Stimulated activated CD4-positive, alpha-beta T cell treated with anti-CD3 and anti-CD28 coated beads, TNF-alpha, amount 100 ng/mL, for 4 hours (primary cell): Measurements from ENCODE around the gene F8.
"Not testable (repeated sequence)": the region's sequence is repeated elsewhere in the genome, so short reads cannot be mapped to it uniquely, and the experiment has no call there.

Experiments
- DNase-seq, 3 experiments: peaks; one replicate each; pipeline ENCODE4 v3.0.0-alpha.2; 2020; ENCODE audit warnings: low read depth in 3 of 3

Gene F8

DNA sequence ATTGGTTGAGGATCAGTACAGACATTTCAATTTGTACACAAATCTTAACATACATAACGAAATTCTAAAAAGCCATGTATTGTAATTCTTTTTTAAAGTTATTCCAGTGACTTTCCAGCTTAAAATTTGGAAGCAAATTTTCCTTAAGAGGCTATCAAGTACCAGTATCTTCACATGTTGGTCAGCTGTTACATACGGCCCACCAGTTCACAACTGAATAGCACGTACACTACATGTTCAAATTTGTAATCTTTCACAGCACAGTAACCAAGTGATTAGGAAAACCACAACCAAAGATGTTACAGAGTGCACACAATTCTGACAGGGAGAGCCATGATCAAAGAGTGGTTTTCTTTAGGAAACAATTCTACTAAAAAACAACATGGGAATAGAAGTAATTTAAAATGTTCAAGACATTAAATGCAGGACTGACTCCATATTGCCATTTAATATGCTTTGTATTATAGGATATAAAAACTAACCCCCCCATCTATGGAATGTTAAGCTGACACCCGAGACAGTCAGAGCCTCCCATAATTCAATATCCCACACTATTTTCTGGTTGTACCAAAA is 206.1 kb downstream of the F8 start:
- DNase-seq: not testable (repeated sequence)

DNA sequence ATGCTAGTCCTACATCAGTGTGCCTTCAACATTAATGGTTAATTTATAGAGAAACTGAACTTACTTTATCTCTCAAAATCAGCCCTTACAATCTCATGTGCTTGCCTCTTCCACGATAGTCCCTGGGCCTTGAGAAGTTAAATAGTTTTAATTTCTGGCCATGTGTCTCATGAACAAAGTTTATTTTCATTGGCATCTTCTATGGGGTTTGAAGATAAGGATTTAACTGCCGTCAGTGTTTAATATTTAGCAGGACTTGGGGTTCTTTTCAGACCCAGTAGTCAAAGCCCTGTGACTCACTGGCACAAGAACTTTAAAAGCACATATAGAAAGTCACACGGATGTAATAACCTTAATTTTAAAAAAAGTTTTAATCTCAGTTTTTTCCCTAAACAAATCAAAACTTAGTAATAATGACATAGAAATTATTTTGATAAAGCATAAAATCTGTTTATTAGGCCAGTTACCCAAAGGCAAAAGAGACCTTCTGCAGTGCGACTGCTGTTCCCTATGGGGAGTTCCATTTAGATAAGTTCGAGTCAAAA is 207.2 kb downstream of the F8 start:
- no peak for DNase-seq

DNA sequence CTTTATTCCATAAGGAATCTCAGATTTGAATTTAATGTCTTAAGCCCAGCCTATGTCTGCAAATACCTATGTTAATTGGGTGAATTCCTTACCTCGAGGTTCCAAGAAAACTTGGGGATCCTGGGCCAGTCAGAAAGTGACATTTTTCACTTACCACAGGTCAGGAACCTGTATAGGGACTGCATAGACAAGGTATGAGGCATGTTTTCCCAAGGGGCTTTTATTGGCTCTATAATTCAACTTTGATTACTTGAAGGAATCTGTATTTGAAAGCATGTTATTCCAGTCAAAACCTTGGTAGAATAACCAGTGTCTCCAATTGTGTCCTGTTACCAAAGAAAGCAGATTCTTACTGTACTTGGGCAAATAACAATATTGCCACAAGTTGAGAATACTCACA is 208.7 kb downstream of the F8 start:
- DNase-seq: no peak

DNA sequence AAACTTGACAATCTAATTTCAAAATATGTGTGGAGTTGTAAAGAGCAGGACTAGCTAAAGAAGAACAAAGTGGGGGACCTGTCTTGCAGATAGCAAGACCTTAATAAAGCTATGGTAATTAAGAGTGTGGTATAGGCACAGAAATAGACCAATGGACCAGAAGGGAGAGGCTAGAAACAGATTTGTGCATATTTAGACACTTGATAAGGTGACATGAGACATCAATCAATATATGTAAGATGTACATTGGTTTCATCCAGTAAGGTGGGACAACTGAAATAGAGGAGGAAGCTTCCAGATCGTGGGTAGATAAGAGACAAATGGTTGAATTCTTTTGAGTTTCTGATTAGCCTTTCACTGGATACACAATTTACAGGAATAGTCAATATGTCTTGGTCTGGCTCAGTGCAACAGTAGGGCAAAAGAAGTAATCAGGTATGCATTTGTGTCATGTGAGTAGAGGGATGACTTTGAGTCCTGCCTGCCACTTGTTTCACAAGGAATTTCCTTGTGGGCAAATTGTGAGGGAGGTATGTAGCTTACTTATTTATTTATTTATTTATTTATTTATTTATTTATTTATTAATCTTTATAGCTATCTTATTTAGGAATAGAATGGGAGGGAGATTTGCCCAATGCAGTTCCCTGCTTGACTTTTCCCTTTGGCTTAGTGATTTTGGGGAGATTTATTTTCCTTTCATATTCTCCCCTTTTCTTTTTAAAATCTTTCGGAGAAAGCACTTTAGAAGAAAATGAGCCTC is 210.0 kb downstream of the F8 start:
- no peak for DNase-seq

DNA sequence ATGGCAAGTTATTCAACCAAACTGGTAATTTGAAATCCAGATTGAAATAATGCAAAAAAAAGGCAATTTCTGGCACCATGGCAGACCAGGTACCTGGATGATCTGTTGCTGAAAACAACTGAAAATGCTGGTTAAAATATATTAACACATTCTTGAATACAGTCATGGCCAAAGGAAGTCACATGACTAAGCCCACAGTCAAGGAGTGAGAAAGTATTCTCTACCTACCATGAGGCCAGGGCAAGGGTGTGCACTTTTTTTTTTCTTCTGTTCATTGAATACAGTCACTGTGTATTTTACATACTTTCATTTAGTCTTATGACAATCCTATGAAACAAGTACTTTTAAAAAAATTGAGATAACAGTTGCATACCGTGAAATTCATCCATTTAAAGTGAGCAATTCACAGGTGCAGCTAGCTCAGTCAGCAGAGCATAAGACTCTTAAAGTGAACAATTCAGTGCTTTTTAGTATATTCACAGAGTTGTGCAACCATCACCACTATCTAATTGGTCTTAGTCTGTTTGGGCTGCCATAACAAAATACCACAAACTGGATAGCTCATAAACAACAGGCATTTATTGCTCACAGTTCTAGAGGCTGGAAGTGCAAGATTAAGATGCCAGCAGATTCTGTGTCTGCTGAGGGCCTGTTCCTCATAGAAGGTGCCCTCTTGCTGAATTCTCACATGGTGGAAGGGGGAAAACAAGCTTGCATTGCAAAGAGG is 212.4 kb downstream of the F8 start:
- no peak for DNase-seq

DNA sequence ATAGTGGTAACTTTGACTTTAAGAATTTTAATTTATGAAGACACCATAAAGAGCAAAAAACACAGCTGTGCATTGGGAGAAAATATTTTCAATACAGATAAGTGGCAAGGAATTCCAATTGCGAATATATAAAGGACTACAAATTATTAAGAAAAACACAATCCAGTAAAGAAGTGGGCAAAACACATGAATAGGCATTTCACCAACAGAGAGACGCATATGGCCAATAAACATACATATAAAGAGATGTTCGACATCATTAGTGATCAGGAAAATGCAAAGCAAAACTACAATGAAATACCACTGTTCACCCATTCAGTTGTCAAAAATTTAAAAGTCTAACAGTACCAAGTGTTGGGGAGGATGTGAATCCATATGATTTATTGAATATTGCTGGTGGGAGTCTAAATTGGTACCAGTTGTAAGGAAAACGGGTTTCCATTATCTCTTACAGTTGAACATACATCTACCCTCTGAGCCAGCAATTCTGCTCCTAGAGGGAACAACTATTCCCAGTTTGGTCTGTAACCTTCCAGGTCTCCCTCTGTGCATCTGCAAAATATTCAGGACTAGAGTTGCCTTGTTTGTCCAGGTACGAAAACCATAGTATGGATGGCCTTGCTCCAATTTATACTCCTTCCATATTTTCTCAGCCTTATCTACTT is 215.6 kb downstream of the F8 start:
- DNase-seq: no peak

DNA sequence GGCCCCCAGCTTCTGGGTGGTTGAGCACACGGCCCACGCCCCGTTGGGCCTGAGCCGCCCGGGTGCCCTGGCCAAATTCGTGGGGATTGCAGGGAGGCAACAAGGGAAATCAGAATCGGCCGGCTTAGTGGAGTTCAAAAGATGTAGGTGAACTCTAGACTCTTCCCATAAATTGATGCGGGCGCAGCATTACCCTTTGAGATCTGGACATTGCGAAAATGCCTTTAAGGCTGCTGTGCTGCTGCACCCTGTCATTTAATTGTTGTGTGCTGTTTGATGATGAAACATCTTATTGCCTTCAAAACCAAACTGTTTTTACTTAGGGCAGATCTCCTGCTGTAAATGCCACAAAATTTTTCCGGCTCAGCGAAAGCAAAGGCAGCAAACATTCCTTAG is 216.8 kb downstream of the F8 start:
- DNase-seq: no peak

DNA sequence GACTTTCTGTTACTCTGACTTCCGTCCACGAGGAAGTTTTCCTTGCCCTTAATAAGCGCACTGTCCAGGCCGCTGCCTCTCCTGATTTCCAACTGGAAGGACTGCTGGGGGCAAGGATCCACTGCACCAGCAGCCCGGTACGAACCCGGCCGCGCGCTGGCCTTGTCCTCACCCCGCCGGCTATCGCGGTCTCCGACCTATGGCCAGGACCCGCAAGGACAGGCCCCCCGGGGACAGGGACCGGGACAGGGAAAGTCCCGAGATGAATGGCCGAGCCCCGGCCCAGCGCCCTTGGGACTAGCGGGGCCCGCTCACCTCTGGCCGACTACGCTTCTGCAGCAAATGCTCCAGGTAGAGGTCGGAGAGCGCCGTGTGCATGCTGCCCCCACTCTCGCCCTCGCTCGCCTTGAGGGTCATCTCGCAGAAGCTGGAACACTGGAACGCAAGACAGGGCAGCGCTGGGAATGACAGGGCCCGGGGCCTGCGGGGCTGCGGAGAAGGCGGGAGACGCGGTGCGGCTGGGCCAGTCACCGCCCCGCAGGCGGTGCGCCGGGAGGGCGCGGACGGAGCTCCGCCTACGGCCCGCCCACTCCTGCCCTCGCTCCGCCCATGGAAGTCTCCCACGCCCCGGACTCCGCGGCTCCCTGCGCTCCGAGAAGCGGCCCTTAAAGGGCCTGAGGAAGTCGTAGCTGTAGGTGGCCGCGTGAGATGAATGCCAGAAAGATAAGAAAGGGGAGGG is 217.4 kb downstream of the F8 start, which contains the start of gene MPP1:
Gene MPP1 (minus strand): TSS at position 529 of the 739 bp plus-strand sequence. CDS start 112 bp downstream, at position 417.
- DNase-seq: peak; percentile 47 to 61 (median 56)

DNA sequence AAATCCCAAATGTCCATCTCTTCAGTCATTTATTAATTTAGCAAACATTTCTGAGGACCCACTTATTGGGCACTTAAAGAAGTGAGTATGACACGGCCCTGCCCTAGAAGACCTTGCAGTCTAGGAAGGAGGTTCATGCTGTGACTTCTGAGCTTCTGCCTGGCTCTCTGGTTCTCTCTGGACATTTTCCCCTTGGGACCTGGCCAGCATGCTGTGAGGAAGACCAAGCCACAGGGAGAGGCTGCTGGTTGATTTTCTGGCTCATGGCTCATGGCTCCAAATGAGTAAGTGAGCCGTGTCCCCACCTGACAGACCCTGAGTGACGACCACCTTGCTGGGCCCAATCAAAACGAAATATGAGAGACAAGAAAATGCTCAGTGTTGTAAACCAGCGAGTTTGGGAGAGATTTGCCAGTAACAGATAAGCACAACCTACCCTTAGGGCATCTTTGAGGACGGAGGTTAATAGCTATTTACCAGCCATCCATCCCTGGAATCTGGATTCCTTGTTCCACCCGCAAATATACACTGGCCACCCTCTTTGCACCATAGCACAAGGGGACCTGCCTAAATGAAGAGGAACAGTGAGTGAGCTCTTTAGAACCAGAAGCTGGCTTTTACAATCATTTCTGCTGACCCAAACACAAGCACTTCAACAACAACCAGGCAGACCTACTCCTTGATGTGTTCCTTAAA is 218.1 kb downstream of the F8 start:
- no peak for DNase-seq

DNA sequence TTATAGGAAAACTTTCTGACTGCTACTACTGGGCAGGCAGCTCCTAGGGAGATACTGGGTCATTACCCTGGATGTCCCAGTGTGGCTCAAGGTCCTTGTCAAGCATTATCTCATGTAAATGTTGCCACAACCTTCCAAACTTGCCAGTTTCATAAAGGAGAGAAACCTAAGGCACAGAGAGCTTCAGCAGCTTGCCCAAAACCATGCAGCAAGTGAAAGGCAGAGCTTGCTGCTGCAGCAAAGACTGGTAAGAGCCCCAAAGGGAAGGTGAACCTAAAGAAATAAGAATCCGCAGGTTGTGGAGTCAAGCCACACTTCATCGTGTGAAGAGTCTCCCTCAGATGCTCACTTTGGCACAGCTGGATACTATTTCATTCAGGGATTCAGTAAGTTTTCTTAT is 219.6 kb downstream of the F8 start:
- DNase-seq: no peak

DNA sequence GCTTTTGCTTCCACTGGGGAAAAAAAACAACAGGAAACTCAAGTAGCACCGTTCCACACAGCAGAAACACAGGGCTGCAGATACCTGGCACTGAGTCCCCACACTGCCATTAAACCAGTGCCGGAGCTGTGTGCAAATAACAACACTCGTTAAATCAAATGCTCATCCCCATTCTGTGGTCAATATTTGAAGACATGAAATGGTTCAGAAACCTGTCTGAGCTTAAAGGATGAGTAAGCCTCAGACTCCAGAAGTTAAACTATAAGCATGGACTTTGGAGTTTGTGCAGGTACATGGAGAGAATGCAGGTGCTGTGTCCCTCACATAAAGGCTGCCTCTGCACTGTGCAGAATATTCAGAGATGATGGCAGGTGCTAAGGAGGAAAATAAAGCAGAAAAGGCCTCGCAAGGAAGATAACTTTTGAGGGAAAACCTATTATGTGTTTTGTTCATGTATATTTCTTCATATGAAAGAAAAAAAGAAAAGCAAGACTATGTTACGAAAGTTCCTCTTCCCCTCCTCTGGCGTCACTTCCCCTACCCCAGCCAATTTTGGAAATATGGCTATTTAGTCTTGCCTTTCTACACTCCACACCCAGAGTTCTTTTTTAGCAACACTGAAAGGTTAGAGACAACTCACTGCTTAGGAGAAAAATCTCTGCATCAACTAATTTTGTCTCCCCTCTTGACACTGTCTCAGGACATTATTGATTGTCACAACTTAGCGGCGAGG is 221.9 kb downstream of the F8 start:
- DNase-seq: no peak

DNA sequence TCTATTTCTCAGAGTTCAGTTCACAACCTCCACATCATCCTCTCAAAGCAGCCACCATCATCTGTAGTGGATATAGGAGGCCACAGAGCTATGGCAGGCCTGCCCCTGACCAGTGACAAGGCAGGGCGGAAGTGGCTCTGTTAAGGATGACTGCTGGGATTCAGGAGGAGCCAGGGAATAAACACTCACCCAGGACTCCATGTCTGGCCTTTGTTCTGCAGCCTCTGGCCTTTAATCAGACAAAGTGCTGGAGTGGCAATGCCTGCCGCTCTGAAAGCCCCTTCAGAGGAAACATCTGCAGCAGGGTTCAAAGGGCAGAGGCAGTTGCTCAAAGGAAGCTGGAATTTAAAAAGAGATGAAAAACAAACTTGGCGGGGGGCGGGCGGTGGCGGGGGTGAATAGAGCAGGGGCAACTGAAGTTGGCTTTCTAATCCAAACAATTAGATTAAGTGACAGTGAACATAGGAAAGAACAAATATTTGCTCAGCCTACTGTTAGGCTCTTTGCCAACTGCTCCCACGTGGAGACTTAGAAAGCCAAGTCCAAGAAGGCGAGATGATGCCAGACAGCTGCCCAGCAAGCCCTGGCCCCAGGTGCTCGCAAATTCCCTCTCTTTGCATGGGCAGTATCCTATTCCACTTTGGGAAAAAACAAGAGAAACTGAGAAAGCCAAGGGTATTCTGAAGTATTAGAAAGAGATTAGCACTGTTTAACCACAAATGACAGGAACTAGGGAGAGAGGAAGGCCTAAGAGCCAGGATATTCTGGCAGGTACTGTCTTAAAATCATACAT is 222.8 kb downstream of the F8 start:
- no peak for DNase-seq

DNA sequence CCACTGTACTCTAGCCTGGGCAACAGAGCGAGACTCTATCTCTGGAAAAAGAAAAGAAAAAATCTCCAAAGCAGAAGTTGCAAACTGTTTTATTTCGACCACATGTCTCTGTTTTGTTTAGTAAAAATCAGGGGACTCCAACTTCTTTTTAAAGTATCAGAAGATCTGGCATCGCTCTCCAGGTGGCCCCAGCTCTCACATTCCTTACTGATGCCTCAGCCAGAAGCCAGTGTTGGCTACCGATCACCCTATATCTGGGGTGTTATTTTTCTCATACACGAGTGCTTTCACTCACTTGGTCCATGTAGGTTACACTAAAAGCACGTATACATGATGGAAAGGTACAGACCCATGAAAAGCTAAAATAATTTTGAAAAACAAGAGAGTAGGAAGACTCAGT is 225.5 kb downstream of the F8 start:
- no peak for DNase-seq

DNA sequence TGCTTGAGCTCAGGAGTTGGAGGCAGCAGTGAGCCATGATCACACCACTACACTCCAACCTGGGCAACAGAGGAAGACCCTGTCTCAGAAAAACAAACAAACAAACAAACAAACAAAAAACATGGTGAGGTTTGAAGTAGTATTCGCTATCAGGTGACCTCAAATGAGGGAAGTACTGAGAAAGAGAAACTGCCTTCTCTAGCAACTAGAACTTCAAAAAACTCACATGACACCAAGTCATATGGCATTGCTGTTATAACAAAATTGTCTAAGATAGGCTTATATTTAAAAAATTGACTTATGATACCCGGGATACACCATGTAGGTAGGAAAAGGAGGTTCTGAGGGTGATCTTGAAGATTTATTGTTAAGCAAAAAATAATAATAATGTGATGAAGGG is 227.5 kb downstream of the F8 start:
- no peak for DNase-seq

DNA sequence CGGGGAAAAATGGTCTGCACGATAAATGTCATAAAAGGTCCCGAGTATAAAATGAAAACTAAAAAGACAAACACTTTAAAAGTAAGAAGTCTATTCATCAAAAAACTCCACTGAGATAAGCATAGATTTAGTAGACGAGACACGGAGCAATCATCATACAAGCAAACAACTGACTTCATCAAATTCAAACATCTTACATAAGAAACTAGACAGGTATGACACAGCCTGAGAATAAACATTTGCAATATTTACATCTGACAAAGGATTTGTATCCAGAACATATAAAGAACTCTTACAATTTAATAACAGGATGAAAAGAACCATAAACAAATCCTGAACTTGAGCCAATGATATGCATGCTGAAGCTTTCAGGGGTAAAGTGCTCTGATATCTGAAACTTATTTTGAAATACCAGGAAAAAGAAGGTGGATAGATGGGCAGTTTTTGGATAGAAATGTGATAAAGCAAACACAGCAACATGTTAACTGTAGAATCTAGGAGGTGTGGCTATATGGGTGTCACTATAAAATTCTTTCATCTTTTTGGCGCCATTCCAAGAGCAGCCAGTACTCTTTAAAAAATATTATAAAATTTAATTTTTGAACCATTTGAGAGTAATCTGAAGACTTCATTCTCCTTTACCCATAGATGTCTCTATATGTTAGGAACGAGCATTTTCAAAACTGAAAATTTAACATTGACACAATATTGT is 229.3 kb downstream of the F8 start:
- DNase-seq: no peak

DNA sequence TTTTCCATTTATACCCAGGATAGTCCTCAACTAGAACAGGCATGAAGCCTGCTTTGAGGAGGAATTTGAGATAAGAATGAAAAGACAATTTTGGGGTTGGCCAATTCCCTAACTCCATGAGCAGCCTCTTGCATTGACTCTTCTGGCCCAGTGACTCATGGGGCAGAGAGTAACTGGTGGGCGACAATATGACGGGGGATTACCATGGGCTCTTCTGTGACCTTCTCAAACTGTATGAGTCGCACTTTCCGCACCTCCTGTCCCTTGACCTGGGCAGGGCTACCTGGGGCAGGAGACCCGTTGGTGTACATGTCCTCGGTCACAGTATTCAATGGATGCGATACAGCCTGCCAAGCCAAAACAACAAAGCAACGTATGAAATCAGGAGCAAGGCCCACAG is 230.6 kb downstream of the F8 start:
- no peak for DNase-seq

DNA sequence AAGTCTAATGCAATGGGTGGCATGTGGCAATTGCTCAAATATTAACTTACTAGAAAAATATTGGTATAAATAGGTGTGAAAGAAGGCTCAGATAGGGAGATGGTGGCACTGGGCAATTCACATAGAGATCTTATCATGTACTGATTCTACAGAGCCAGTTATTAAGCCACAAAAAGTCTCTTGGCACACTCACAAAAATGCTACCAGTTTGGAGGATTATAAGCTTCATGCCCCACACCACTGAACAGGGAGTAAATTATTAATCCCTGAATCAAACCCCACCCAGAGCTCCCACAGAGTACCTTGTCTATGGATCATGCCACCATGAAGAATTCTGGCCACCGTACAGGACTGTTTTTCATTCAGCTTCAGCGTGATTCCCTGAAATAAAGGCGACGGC is 231.1 kb downstream of the F8 start:
- no peak for DNase-seq
